Measurements from ENCODE around the gene TCAIM. TPM values are rescaled to one million over a fixed set of nuclear protein-coding genes. Genes with fewer than 3 reads are reported as not detected.
"Not testable (repeated sequence)": the region's sequence is repeated elsewhere in the genome, so short reads cannot be mapped to it uniquely, and the experiment has no call there.

The TCAIM gene
- total and polyA plus RNA-seq, 2 experiments from 2014 or later, result 10.3 to 26.0 TPM

DNA sequence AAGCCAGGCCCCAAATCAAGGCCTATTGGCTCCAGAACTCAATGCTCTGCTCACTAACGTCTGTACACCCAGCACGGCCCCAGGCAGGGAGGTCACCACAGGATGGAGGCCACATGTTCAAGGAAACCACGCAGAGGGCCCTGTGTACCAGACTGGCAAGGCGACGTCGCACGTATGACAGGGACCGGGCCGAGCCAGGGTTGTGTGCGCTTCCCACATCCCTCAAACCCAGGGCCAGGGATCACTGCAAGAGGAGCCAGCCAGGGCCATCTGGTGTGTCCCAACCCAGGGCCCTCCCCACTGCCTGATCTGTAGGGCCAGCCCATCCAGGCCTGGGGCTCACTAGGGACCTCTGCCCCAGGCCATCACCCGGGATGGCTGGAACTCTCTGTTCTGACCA lies 76.9 kb downstream of the TCAIM start (continued):
- TF ChIP-seq, protein P1, sequence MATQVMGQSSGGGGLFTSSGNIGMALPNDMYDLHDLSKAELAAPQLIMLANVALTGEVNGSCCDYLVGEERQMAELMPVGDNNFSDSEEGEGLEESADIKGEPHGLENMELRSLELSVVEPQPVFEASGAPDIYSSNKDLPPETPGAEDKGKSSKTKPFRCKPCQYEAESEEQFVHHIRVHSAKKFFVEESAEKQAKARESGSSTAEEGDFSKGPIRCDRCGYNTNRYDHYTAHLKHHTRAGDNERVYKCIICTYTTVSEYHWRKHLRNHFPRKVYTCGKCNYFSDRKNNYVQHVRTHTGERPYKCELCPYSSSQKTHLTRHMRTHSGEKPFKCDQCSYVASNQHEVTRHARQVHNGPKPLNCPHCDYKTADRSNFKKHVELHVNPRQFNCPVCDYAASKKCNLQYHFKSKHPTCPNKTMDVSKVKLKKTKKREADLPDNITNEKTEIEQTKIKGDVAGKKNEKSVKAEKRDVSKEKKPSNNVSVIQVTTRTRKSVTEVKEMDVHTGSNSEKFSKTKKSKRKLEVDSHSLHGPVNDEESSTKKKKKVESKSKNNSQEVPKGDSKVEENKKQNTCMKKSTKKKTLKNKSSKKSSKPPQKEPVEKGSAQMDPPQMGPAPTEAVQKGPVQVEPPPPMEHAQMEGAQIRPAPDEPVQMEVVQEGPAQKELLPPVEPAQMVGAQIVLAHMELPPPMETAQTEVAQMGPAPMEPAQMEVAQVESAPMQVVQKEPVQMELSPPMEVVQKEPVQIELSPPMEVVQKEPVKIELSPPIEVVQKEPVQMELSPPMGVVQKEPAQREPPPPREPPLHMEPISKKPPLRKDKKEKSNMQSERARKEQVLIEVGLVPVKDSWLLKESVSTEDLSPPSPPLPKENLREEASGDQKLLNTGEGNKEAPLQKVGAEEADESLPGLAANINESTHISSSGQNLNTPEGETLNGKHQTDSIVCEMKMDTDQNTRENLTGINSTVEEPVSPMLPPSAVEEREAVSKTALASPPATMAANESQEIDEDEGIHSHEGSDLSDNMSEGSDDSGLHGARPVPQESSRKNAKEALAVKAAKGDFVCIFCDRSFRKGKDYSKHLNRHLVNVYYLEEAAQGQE (IDR thresholded peaks at IDR 0.05; ENCODE audit: unreplicated experiment), result no peak
- no peak for TF ChIP-seq EZH2 (IDR thresholded peaks at IDR 0.05; ENCODE audit: low read depth, unreplicated experiment)

DNA sequence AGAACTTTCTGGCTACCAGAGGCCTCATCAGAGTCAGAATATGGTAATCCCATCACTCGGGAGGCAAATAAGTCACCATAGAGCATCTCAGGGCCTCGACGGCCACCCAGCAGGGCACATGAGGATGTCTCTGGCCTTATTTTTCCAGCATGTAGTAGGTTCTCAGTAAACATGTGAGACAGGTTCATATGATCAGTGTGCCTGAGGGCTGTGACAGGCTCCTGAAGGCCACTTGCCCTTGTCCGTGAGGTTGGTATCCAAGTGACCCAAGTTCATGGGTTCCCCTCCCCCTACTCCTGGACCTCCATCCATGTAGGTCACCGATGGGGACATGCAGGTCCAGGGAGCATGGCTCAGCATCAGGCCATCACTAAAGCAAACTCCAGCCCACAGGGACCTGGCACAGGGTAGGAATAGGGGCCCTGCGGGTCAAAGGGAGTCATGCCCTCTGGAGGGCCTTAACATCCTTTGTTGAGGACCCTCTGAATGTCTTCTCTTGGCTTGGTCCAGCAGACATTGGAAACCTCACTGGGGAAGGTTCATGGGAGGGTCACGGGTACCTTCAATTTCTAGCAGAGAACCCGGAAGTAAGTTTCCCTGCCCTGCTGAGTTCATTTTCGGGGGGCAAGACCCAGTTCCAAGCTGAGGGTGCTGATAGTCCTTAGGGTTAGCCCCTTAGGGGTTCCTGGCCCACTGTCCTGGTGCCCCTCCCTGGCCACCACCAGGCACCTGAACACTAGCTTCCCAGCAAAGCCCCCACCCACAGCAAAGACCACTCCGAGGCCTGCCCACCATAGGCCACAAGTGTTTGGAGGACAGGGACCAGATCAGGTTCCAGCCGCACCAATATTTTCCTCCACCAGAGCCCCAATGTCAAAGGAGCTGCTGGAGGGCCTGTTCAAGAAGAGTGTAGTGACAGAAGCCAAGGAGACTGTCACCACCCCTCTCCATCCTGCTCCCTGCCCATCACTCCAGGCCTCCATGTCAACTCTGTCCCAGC lies 77.8 kb downstream of the TCAIM start:
- H3K9me3 Mint-ChIP-seq, result peaks cover 8% of the 10 kb centered on the region
- peaks cover 7% of the 10 kb centered on the region; the same call in 1 of the 3 replicates for H3K4me1 Mint-ChIP-seq
- no peak overlapping the region for H3K27ac Mint-ChIP-seq
- Histone ChIP-seq H4K20me1 (replicated peaks; ENCODE audit: insufficient read depth) (no peaks in the 10 kb centered on the region), H3K4me1 (ENCODE audit: insufficient read depth) (no peaks in the 10 kb centered on the region), H3K79me2 (replicated peaks; ENCODE audit: insufficient read depth) (no peaks in the 10 kb centered on the region), H3K36me3 (ENCODE audit: insufficient read depth) (no peaks in the 10 kb centered on the region), H3K9me2 (ENCODE audit: insufficient read depth) (no peaks in the 10 kb centered on the region), H3F3A (replicated peaks; ENCODE audit: low read depth) (no peaks in the 10 kb centered on the region), H3K4me3 (no peak overlapping the region), H3K27me3 (ENCODE audit: insufficient read depth) (no peaks in the 10 kb centered on the region), H2AFZ (no peak overlapping the region), H3K4me2 (no peak overlapping the region), H3K27ac (ENCODE audit: low read depth) (no peak overlapping the region)
- peaks cover 4% of the 10 kb centered on the region for H3K27me3 Mint-ChIP-seq (ENCODE audit: insufficient read depth, low read depth, poor library complexity)
- no peak for ATAC-seq
- TF ChIP-seq NANOG (IDR thresholded peaks at IDR 0.05; ENCODE audit: borderline replicate concordance) (no peak), EZH2phosphoT487 (IDR thresholded peaks at IDR 0.05; ENCODE audit: unreplicated experiment) (no peak)
- TF ChIP-seq, protein P1 (IDR thresholded peaks at IDR 0.05; ENCODE audit: unreplicated experiment), result no peak
- no peak for DNase-seq (ENCODE audit: low spot score)
- H3K36me3 Mint-ChIP-seq (ENCODE audit: low read depth), result peaks cover 7% of the 10 kb centered on the region; the same call in 2 of the 3 replicates
- H3K4me3 Mint-ChIP-seq, result no peak overlapping the region

- not testable (repeated sequence) for H3F3A ChIP-seq (replicated peaks; ENCODE audit: low read depth); H3K9me3 Mint-ChIP-seq; H3K4me3 ChIP-seq; H3K4me3 Mint-ChIP-seq; H4K20me1 ChIP-seq (replicated peaks; ENCODE audit: insufficient read depth); H3K4me1 Mint-ChIP-seq; H3K4me1 ChIP-seq (ENCODE audit: insufficient read depth); ATAC-seq; H3K27ac ChIP-seq (ENCODE audit: low read depth); H3K27me3 Mint-ChIP-seq (ENCODE audit: insufficient read depth, low read depth, poor library complexity); H3K27ac Mint-ChIP-seq; H3K27me3 ChIP-seq (ENCODE audit: insufficient read depth); H3K36me3 ChIP-seq (ENCODE audit: insufficient read depth); H3K4me2 ChIP-seq; DNase-seq (ENCODE audit: low spot score); H3K36me3 Mint-ChIP-seq (ENCODE audit: low read depth); H3K79me2 ChIP-seq (replicated peaks; ENCODE audit: insufficient read depth); H2AFZ ChIP-seq; H3K9me2 ChIP-seq (ENCODE audit: insufficient read depth)
Observed at GRCh38 chr3:44418118-44418517, 79.6 kb downstream of the TCAIM start.

Data from GM23338 (cell line).